ENCODE data around the gene TBC1D22A. TPM values are rescaled to one million over a fixed set of nuclear protein-coding genes. Genes with fewer than 3 reads are reported as not detected.

TBC1D22A gene
- total RNA-seq, 6 experiments from 2014 or later: 20.4 to 24.1 (median 22.2) TPM

DNA sequence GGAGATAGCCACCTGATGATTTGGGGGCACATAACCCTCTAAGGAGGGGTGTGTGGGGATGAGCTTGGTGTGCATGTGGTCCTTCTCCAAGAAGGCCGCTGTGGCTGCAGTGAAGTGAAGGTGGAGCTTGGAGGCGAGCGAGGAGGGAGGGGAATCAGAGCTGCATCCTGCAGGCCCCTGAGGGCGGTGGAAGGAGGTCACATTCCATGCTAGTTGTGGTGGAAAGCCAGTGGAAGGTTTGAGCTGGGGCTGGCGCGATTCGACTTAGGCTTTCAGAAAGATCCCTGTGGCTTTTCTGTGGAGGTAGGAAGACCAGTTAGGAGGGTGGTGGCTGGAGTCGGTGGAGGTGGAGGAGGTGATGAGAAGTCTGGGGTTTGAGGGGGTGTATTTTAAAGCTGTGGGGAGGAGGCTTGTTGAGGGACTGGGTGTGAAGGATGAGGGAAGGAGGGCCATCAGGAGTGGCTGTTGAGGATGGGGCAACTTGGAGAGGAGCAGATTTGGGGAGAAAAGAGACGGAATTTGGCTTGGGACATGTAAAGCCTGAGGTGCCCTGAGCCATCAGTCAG, 62.0 kb downstream of the TBC1D22A start:
- no peaks in the 10 kb centered on the region for H3K9me3 Mint-ChIP-seq
- DNase-seq: no peak
- H3K27ac Mint-ChIP-seq: 0 out of 2 replicates have a peak overlapping the region, but pooled peaks have one; percentile 8
- no peak overlapping the region; the same call in 1 of the 2 replicates for H3K4me3 Mint-ChIP-seq
- H3K4me1 Mint-ChIP-seq (ENCODE audit: low read depth): peaks cover 26% of the 10 kb centered on the region
- 0 out of 2 replicates have a peak, but pooled peaks cover 14% of the 10 kb centered on the region for H3K36me3 Mint-ChIP-seq (ENCODE audit: low read depth)
- TF ChIP-seq, protein P1, sequence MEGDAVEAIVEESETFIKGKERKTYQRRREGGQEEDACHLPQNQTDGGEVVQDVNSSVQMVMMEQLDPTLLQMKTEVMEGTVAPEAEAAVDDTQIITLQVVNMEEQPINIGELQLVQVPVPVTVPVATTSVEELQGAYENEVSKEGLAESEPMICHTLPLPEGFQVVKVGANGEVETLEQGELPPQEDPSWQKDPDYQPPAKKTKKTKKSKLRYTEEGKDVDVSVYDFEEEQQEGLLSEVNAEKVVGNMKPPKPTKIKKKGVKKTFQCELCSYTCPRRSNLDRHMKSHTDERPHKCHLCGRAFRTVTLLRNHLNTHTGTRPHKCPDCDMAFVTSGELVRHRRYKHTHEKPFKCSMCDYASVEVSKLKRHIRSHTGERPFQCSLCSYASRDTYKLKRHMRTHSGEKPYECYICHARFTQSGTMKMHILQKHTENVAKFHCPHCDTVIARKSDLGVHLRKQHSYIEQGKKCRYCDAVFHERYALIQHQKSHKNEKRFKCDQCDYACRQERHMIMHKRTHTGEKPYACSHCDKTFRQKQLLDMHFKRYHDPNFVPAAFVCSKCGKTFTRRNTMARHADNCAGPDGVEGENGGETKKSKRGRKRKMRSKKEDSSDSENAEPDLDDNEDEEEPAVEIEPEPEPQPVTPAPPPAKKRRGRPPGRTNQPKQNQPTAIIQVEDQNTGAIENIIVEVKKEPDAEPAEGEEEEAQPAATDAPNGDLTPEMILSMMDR (IDR thresholded peaks at IDR 0.05): no peak
- H3K27me3 Mint-ChIP-seq (ENCODE audit: insufficient read depth): peaks cover 3% of the 10 kb centered on the region; the same call in 1 of the 2 replicates

DNA sequence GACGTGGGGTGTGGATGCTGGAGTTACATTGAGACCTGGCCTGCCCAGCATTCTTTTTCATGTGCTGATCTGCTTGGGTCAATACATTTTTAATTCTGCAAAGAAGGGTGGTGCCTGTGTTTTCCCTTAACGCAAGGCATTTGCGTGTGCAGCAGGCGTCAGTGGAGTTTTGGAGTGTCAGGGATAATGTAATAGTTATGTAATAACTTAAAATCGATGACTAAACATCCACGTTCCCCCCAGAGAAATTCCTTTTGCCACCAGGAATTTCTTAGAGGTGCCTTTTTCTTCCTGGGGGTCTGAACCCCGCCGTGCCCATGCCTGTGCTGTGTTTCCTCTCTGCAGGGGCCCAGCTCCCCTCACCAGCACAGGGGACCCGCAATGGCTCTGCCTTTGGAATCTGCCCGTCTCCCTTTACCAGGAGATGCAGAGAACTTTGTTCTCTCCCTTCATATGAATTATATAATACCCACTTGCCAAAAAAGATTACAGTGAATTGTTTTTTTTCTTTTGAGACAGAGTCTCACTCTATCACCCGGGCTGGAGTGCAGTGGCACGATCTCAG, 62.6 kb downstream of the TBC1D22A start:
- Mint-ChIP-seq H3K4me3 (no peak overlapping the region), H3K9me3 (no peaks in the 10 kb centered on the region), H3K36me3 (ENCODE audit: low read depth) (0 out of 2 replicates have a peak, but pooled peaks cover 11% of the 10 kb centered on the region), H3K27ac (no peak overlapping the region), H3K27me3 (ENCODE audit: insufficient read depth) (peaks cover 4% of the 10 kb centered on the region; the same call in 1 of the 2 replicates), H3K4me1 (ENCODE audit: low read depth) (peaks cover 32% of the 10 kb centered on the region)
- no peak for DNase-seq
- TF ChIP-seq, protein P1 (IDR thresholded peaks at IDR 0.05): no peak

DNA sequence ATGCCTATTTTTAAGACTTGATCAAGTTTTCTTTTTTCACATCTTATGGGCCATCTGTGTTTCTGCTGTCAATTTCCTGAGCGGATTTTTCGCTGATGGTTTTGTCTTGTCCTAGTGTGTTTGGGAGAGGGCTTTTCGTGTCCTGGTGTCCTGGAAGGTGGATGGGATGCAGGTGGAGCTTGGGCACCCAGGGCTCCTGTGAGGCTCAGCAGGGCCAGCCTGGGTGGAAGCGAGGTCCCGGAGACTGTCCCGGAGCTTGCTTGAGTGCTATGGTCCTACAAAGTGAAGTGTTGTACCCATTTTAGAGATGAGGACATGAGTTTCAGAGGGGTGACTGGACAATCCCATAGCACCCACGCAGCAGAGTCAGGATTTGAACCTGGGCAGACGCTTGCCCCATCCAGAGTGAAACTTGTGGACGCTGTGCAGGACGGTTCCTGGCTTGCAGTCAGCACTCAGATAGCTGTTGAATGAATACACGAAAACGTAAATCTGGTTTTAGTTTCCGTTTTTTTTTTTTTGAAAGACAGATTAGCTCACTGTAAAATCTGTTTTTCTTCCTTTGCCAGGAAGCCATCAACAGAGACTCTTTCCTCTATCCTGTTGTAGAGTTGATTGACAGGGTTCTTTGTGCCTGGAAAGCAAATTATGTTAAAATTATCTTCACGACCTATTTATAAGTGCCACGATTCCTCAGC, 64.1 kb downstream of the TBC1D22A start:
- TF ChIP-seq, protein P1 (IDR thresholded peaks at IDR 0.05): no peak
- H3K9me3 Mint-ChIP-seq: no peaks in the 10 kb centered on the region
- H3K27ac Mint-ChIP-seq: no peak overlapping the region
- H3K4me3 Mint-ChIP-seq: no peak overlapping the region
- peaks cover 4% of the 10 kb centered on the region; the same call in 1 of the 2 replicates for H3K27me3 Mint-ChIP-seq (ENCODE audit: insufficient read depth)
- peaks cover 4% of the 10 kb centered on the region; the same call in 1 of the 2 replicates for H3K36me3 Mint-ChIP-seq (ENCODE audit: low read depth)
- peaks cover 47% of the 10 kb centered on the region for H3K4me1 Mint-ChIP-seq (ENCODE audit: low read depth)
- DNase-seq: no peak

DNA sequence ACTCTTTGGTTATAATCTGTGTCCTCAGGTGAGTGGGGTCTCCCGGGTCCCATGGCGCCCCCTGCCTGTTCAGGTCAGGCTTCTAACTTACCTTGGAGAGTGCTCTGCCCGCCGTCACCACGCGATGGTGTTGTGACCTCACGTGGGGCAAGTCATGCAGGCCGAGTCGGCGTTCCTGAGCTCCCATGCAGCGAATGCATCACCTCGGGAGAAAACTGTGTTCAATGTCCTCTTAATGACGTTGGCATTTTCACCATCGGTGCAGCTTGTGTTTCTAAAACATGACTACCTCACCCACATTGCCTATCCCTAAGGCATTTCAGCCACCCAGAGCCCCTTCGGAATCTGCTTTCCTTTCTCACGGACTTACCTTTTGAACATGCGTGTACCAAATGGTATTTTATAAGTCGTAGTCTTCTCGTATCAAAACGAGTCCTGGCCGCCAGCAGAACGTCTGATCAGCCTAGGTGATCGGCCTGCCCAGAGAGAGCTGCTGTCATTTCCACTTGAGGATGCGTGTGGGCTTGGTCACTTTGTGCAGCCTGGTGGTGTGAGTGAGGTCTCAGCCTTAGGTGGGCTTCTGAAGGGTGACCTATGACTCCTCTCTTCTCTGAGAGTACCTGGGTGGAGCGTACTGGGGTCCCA, 64.8 kb downstream of the TBC1D22A start:
- TF ChIP-seq, protein P1 (IDR thresholded peaks at IDR 0.05): peak; percentile 49; the same call in 1 of the 2 replicates
- no peak overlapping the region for H3K27ac Mint-ChIP-seq
- DNase-seq: no peak
- H3K36me3 Mint-ChIP-seq (ENCODE audit: low read depth): peaks cover 4% of the 10 kb centered on the region; the same call in 1 of the 2 replicates
- H3K9me3 Mint-ChIP-seq: no peaks in the 10 kb centered on the region
- H3K4me3 Mint-ChIP-seq: no peak overlapping the region
- peaks cover 4% of the 10 kb centered on the region; the same call in 1 of the 2 replicates for H3K27me3 Mint-ChIP-seq (ENCODE audit: insufficient read depth)
- H3K4me1 Mint-ChIP-seq (ENCODE audit: low read depth): peaks cover 48% of the 10 kb centered on the region

DNA sequence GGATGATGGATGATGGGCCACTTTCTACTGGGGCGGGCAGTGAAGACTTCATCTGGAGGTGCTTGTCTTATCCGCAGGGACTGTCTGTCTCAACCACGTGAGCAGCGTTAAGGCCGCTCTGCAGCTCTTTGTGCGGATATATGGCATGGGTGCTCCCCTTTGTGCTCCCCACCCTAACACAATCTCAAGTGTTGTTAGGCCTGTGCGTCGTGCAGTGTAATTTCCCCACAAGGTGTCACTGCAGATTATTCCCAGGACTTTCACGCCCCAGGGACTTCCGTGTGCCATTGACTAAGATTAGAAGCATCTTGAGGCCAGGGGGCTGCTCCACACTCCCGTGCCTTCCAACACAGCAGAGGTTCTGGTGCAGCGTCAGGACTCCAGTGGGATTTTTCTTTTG, 65.3 kb downstream of the TBC1D22A start:
- TF ChIP-seq, protein P1 (IDR thresholded peaks at IDR 0.05): 0 out of 2 replicates have a peak, but pooled peaks have one; percentile 29
- peaks cover 4% of the 10 kb centered on the region; the same call in 1 of the 2 replicates for H3K36me3 Mint-ChIP-seq (ENCODE audit: low read depth)
- no peaks in the 10 kb centered on the region for H3K9me3 Mint-ChIP-seq
- no peak for DNase-seq
- peaks cover 4% of the 10 kb centered on the region; the same call in 1 of the 2 replicates for H3K27me3 Mint-ChIP-seq (ENCODE audit: insufficient read depth)
- H3K4me3 Mint-ChIP-seq: no peak overlapping the region
- H3K4me1 Mint-ChIP-seq (ENCODE audit: low read depth): peaks cover 50% of the 10 kb centered on the region
- H3K27ac Mint-ChIP-seq: no peak overlapping the region

Data from HFFc6 (cell line).